HepG2 (cell line): ENCODE results near the gene SLC38A9. TPM values are rescaled to one million over a fixed set of nuclear protein-coding genes. Genes with fewer than 3 reads are reported as not detected.

ENCODE experiments used
- KDM5B ChIP-seq: sonication (generic); formaldehyde crosslinking; IDR thresholded peaks from 2 replicates; pipeline ENCODE4 v1.4.0; 2020; ENCODE audit warnings: missing genetic modification reagents, mild to moderate bottlenecking, borderline replicate concordance
- NBN ChIP-seq: fragments of 450-650 bp; conservative IDR thresholded peaks from 2 replicates; pipeline ENCODE4 v1.6.1; 2017
- SIX4 ChIP-seq: sonication (generic); formaldehyde crosslinking; IDR thresholded peaks from 2 replicates; pipeline ENCODE4 v1.4.0; 2020; ENCODE audit warnings: missing genetic modification reagents
- ZNF790 ChIP-seq: sonication (generic); formaldehyde crosslinking; IDR thresholded peaks from 2 replicates; pipeline ENCODE4 v1.8.0; 2022; ENCODE audit warnings: missing genetic modification reagents, mild to moderate bottlenecking, borderline replicate concordance
- polyA plus RNA-seq, 8 experiments: library from polyadenylated mRNA; depleted of rRNA in 3 of 8; stranded (reverse) in 7 of 8; unstranded in 1 of 8; fragments of >200 nt; fragmentation: Illumina TruSeq in 4 of 8; extraction: Trizol in 4 of 8; gene quantifications; 2 replicates each; pipeline versions ENCODE4 v1.2.1 to v1.2.3, GENCODE V29; 2011 to 2016; ENCODE audit warnings: low read depth in 4 of 8, missing spikeins in 1 of 8, mixed read lengths in 1 of 8; ENCODE audit not compliant: insufficient read depth in 1 of 8
- total RNA-seq, 5 experiments: library from RNA; depleted of rRNA; stranded (reverse); fragments of >200 nt; fragmentation: Illumina TruSeq; extraction: Trizol; gene quantifications; 2 replicates each; pipeline ENCODE4 v1.2.3, GENCODE V29; 2016; ENCODE audit warnings: low read depth in 1 of 5
- TF ChIP-seq, protein P1 (sequence below): sonication (generic); formaldehyde crosslinking; IDR thresholded peaks from 2 replicates; pipeline ENCODE4 v1.5.1; 2020; ENCODE audit warnings: mild to moderate bottlenecking, missing genetic modification reagents, borderline replicate concordance
- TF ChIP-seq, protein P2 (sequence below): sonication (generic); formaldehyde crosslinking; IDR thresholded peaks from 2 replicates; pipeline ENCODE4 v1.9.0; 2021; ENCODE audit warnings: missing genetic modification reagents, borderline replicate concordance

SLC38A9 gene
- total and polyA plus RNA-seq, 2 of the 13 experiments (the other 11 are each of a cell fraction or from before 2014, with no cell fraction given), result 19.3 to 36.0 TPM

- TF ChIP-seq, protein P1, sequence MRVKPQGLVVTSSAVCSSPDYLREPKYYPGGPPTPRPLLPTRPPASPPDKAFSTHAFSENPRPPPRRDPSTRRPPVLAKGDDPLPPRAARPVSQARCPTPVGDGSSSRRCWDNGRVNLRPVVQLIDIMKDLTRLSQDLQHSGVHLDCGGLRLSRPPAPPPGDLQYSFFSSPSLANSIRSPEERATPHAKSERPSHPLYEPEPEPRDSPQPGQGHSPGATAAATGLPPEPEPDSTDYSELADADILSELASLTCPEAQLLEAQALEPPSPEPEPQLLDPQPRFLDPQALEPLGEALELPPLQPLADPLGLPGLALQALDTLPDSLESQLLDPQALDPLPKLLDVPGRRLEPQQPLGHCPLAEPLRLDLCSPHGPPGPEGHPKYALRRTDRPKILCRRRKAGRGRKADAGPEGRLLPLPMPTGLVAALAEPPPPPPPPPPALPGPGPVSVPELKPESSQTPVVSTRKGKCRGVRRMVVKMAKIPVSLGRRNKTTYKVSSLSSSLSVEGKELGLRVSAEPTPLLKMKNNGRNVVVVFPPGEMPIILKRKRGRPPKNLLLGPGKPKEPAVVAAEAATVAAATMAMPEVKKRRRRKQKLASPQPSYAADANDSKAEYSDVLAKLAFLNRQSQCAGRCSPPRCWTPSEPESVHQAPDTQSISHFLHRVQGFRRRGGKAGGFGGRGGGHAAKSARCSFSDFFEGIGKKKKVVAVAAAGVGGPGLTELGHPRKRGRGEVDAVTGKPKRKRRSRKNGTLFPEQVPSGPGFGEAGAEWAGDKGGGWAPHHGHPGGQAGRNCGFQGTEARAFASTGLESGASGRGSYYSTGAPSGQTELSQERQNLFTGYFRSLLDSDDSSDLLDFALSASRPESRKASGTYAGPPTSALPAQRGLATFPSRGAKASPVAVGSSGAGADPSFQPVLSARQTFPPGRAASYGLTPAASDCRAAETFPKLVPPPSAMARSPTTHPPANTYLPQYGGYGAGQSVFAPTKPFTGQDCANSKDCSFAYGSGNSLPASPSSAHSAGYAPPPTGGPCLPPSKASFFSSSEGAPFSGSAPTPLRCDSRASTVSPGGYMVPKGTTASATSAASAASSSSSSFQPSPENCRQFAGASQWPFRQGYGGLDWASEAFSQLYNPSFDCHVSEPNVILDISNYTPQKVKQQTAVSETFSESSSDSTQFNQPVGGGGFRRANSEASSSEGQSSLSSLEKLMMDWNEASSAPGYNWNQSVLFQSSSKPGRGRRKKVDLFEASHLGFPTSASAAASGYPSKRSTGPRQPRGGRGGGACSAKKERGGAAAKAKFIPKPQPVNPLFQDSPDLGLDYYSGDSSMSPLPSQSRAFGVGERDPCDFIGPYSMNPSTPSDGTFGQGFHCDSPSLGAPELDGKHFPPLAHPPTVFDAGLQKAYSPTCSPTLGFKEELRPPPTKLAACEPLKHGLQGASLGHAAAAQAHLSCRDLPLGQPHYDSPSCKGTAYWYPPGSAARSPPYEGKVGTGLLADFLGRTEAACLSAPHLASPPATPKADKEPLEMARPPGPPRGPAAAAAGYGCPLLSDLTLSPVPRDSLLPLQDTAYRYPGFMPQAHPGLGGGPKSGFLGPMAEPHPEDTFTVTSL (CRISPR knock-in tag), result no peak
- TF ChIP-seq, protein P2, sequence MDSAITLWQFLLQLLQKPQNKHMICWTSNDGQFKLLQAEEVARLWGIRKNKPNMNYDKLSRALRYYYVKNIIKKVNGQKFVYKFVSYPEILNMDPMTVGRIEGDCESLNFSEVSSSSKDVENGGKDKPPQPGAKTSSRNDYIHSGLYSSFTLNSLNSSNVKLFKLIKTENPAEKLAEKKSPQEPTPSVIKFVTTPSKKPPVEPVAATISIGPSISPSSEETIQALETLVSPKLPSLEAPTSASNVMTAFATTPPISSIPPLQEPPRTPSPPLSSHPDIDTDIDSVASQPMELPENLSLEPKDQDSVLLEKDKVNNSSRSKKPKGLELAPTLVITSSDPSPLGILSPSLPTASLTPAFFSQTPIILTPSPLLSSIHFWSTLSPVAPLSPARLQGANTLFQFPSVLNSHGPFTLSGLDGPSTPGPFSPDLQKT (CRISPR knock-in tag), result no peak
- TF ChIP-seq NBN (no peak), KDM5B (CRISPR knock-in tag) (no peak), SIX4 (CRISPR knock-in tag) (no peak), ZNF790 (CRISPR knock-in tag) (no peak)
These were observed 112.0 kb downstream of the SLC38A9 start (continued) for GRCh38 chr5:55600086-55600485.
